Measurements from ENCODE around the gene C1orf21. TPM values are rescaled to one million over a fixed set of nuclear protein-coding genes. Genes with fewer than 3 reads are reported as not detected.
A peak's percentile ranks its signal among the peaks of the same experiment; 100 is the strongest.

Gene C1orf21
- total RNA-seq, 4 donors from 2014 or later, result 106 to 206 (median 154) TPM

DNA sequence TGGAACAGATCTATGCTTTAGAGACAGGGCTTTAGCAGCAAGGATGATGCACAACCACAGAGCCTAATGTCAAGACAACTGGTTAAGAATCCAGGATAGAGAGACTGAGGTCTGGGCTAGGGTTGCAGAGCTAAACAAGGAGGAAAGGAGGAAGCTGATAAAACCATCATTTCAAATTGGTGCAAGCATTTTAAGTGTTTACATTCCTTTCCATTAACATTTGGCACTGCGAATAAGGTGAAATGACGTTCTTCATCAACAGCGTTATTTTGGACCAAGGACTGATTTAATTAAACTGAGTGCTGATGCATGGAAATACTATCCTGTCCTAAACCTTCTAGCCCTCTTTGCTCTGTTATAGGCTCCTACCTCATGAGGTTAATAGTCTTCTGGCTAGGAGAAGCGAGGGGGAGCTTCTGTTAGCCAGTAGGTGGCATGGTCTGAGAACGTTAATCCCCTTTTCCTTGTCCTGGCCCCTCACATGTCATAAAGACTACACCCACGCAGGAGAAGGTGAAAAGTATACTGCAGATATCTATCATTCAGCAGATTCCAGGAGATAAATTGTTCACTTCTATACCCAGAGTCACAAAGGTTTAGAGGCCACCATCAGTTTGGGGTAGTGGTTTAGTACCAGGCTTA, 7.6 kb upstream of the C1orf21 start:
- in situ Hi-C loops (cut with MboI; ENCODE audit: low sequenced_read_pairs in 4 of 4), result loop anchor here in 3 of 4 donors (25.0 kb wide), 3 partner anchors 108 to 283 kb away; no protein-coding TSS in a partner anchor
- ATAC-seq, result peak in 1 of 2 donors; percentile 60
- H3K4me1 ChIP-seq, result no peaks in the 10 kb centered on the region

DNA sequence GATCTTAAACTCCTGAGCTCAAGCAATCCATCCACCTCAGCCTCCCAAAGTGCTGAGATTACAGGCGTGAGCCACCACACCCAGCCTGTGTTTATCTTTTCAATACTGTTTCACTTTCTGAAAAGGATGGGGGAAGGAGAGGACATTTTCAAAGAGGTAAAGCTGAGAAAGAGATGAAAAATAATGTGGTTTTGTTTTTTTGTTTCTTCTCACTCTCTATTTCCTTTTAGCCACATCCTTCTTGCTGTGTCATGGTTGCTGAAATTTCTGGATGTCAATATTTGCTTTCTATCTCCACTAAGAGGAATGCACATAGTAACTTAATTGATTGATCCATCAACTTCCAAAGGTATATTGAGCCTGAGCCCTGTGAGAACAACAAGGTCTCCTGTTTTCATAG, 6.4 kb upstream of the C1orf21 start:
- no peaks in the 10 kb centered on the region for H3K36me3 ChIP-seq
- H3K27ac ChIP-seq, result no peak overlapping the region
- H3K27me3 ChIP-seq, result no peaks in the 10 kb centered on the region
- intact Hi-C loops (cut with DNase I; ENCODE audit: low total_unique reads), result no loop called here
- no peak for DNase-seq
- no peak for ATAC-seq
- no peak for TF ChIP-seq POLR2A (IDR thresholded peaks at IDR 0.05)
- TF ChIP-seq, protein P1, sequence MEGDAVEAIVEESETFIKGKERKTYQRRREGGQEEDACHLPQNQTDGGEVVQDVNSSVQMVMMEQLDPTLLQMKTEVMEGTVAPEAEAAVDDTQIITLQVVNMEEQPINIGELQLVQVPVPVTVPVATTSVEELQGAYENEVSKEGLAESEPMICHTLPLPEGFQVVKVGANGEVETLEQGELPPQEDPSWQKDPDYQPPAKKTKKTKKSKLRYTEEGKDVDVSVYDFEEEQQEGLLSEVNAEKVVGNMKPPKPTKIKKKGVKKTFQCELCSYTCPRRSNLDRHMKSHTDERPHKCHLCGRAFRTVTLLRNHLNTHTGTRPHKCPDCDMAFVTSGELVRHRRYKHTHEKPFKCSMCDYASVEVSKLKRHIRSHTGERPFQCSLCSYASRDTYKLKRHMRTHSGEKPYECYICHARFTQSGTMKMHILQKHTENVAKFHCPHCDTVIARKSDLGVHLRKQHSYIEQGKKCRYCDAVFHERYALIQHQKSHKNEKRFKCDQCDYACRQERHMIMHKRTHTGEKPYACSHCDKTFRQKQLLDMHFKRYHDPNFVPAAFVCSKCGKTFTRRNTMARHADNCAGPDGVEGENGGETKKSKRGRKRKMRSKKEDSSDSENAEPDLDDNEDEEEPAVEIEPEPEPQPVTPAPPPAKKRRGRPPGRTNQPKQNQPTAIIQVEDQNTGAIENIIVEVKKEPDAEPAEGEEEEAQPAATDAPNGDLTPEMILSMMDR (IDR thresholded peaks at IDR 0.05 in 4 of 5, conservative IDR thresholded peaks at IDR 0.05 in 1 of 5), result no peak
- H3K4me1 ChIP-seq, result peaks cover 0 to 1% of the 10 kb centered on the region in 2 donors
- H3K4me3 ChIP-seq, result no peak overlapping the region
- in situ Hi-C loops (cut with MboI; ENCODE audit: low sequenced_read_pairs in 4 of 4), result loop anchor here in 3 of 4 donors (10.0 to 25.0 kb wide), 4 partner anchors 107 to 284 kb away; no protein-coding TSS in a partner anchor
- no peaks in the 10 kb centered on the region for H3K9me3 ChIP-seq

More for the DNA sequence above, 7.6 kb upstream of the C1orf21 start:
- DNase-seq, result no peak
- no peak overlapping the region for H3K4me3 ChIP-seq
- intact Hi-C loops (cut with DNase I; ENCODE audit: low total_unique reads), result loop anchor here (2.0 kb wide), 1 partner anchor 184 kb away; no protein-coding TSS in a partner anchor
- no peaks in the 10 kb centered on the region for H3K36me3 ChIP-seq
- H3K27me3 ChIP-seq, result no peaks in the 10 kb centered on the region
- H3K9me3 ChIP-seq, result no peaks in the 10 kb centered on the region
- H3K27ac ChIP-seq, result no peak overlapping the region
- no peak for TF ChIP-seq POLR2A (IDR thresholded peaks at IDR 0.05)
- TF ChIP-seq, protein P1 (IDR thresholded peaks at IDR 0.05 in 4 of 5, conservative IDR thresholded peaks at IDR 0.05 in 1 of 5), result peak in 4 of 5 experiments; percentile 21 to 50 (median 27)

DNA sequence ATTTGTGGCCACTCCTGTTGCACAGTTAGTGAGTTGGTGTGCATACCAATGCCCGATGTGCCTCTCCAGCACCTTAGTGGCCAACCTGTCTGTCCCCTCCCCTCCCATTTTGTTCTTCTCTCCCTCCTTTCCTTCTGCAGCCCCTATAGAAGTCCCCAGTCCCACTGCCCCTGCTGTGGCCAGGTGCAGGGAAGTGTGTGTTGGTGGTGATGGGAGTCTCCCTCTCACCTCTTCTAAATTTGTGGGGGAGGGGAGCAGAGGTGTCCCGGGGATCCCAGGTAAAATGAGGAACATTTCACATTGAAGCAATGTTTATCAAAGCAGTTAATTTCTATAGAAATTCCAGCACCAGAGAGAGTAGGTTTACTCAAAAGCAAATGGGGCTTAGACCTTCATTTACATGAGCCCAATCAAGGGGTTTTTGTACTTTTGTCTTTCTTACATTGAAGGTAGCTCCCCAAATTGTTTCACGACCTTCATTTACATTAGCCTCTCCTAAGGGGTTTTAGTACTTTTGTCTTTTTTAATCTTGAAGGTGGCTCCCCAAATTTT, 3.0 kb upstream of the C1orf21 start:
- no peak for ATAC-seq
- intact Hi-C loops (cut with DNase I; ENCODE audit: low total_unique reads), result no loop called here
- Histone ChIP-seq H3K27ac (no peak overlapping the region), H3K27me3 (no peaks in the 10 kb centered on the region), H3K4me1 (peaks cover 0 to 8% of the 10 kb centered on the region in 2 donors), H3K36me3 (no peaks in the 10 kb centered on the region), H3K4me3 (no peak overlapping the region), H3K9me3 (no peaks in the 10 kb centered on the region)
- TF ChIP-seq, protein P1 (IDR thresholded peaks at IDR 0.05 in 4 of 5, conservative IDR thresholded peaks at IDR 0.05 in 1 of 5), result no peak
- TF ChIP-seq POLR2A (IDR thresholded peaks at IDR 0.05), result no peak
- in situ Hi-C loops (cut with MboI; ENCODE audit: low sequenced_read_pairs in 4 of 4), result loop anchor here in 3 of 4 donors (10.0 to 25.0 kb wide), 4 partner anchors 103 to 281 kb away; no protein-coding TSS in a partner anchor
- no peak for DNase-seq

DNA sequence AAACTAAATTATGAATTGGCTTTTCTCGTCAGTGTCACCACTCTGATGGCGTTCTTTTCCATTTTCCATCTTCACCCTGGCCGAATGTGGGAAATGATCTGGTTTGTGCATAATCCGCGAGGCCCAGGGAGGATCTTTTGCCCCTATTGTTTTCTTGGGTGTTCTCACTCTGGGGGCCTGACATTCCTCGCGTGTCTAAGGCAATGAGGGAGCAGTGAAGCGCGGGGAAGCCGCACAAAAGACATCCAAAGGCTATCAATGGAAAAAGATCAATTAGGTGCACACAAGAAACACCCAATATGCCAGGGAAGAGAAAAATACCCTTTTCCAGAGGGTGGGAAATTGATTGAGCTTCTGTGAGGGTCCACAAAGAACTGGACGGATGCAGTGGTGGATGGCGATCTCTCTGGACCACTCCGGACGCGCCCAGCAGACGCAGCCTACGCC, 941 bp upstream of the C1orf21 start:
- H3K4me3 ChIP-seq, result peak overlapping the region; percentile 77 to 96 (median 92)
- TF ChIP-seq, protein P1 (IDR thresholded peaks at IDR 0.05 in 4 of 5, conservative IDR thresholded peaks at IDR 0.05 in 1 of 5), result no peak
- no peak for TF ChIP-seq POLR2A (IDR thresholded peaks at IDR 0.05)
- no peaks in the 10 kb centered on the region for H3K36me3 ChIP-seq
- no peaks in the 10 kb centered on the region for H3K9me3 ChIP-seq
- H3K27ac ChIP-seq, result peak overlapping the region; percentile 97 to 100 (median 98)
- DNase-seq (no peak), ATAC-seq (no peak)
- peaks cover 17 to 25% of the 10 kb centered on the region in 2 donors for H3K4me1 ChIP-seq
- in situ Hi-C loops (cut with MboI; ENCODE audit: low sequenced_read_pairs in 4 of 4) (loop anchor here (5.0 to 25.0 kb wide), 6 partner anchors 101 to 279 kb away; no protein-coding TSS in a partner anchor), intact Hi-C loops (cut with DNase I; ENCODE audit: low total_unique reads) (loop anchor here (5.0 kb wide), 2 partner anchors 76 to 96 kb away; no protein-coding TSS in a partner anchor)
- no peaks in the 10 kb centered on the region for H3K27me3 ChIP-seq

All from gastrocnemius medialis (tissue), 4 donors.